Memory B cell (primary cell): ENCODE measurements around the gene GPR22.

Experiments
- ATAC-seq: fragments of 150-1000 bp; cut with Tn5 transposase; 2 replicates; pipeline ENCODE4 v1.10.0; 2021; ENCODE audit warnings: low read depth, mild to moderate bottlenecking, moderate library complexity
- DNase-seq, 2 donors: peaks; one replicate each; pipeline ENCODE4 v3.0.0; 2022; ENCODE audit warnings: low spot score in 2 of 2
- H3K27ac Mint-ChIP-seq: one replicate; pipeline ENCODE4 v1.8.0; 2022; ENCODE audit warnings: mild to moderate bottlenecking, moderate library complexity, mixed read lengths
- H3K27me3 Mint-ChIP-seq: one replicate; pipeline ENCODE4 v1.8.0; 2022; ENCODE audit warnings: mixed read lengths
- H3K36me3 Mint-ChIP-seq: one replicate; pipeline ENCODE4 v1.8.0; 2022; ENCODE audit warnings: mild to moderate bottlenecking, mixed read lengths
- H3K4me1 Mint-ChIP-seq: one replicate; pipeline ENCODE4 v1.8.0; 2022; ENCODE audit warnings: mixed read lengths
- H3K4me3 Mint-ChIP-seq: one replicate; pipeline ENCODE4 v1.8.0; 2022; ENCODE audit warnings: mild to moderate bottlenecking, moderate library complexity, mixed read lengths
- H3K9me3 Mint-ChIP-seq: one replicate; pipeline ENCODE4 v1.8.0; 2022; ENCODE audit warnings: mixed read lengths

GPR22 gene, protein sequence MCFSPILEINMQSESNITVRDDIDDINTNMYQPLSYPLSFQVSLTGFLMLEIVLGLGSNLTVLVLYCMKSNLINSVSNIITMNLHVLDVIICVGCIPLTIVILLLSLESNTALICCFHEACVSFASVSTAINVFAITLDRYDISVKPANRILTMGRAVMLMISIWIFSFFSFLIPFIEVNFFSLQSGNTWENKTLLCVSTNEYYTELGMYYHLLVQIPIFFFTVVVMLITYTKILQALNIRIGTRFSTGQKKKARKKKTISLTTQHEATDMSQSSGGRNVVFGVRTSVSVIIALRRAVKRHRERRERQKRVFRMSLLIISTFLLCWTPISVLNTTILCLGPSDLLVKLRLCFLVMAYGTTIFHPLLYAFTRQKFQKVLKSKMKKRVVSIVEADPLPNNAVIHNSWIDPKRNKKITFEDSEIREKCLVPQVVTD

DNA sequence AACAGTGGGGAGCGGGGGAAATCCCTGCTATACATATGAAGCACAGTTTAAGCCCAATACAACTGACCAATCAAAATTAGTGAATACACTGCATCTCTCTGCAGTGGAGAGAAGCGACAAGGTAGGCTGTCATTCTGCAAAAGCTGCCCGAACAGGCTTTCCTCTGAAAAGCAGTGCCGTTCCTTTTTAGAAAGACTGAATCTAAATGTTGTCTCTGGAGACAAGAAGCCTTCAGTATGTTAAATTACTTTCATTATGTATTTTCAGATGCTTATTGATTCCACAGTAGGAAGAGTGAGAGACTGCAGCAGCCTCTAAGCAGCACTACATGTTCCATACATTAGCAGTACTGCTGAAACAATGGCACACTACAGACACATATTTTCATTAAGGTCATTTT is at the start of gene GPR22:
TSS of gene GPR22 (plus strand) at position 129 of the 400 bp plus-strand sequence. CDS start 4,004 bp downstream, outside the sequence.
- ATAC-seq (no peak), DNase-seq (no peak)
- Mint-ChIP-seq H3K36me3 (no peaks in the 10 kb centered on the region), H3K4me1 (peaks cover 11% of the 10 kb centered on the region), H3K27me3 (no peaks in the 10 kb centered on the region), H3K27ac (no peak within 1 kb of the TSS), H3K4me3 (no peak within 1 kb of the TSS), H3K9me3 (no peaks in the 10 kb centered on the region)

DNA sequence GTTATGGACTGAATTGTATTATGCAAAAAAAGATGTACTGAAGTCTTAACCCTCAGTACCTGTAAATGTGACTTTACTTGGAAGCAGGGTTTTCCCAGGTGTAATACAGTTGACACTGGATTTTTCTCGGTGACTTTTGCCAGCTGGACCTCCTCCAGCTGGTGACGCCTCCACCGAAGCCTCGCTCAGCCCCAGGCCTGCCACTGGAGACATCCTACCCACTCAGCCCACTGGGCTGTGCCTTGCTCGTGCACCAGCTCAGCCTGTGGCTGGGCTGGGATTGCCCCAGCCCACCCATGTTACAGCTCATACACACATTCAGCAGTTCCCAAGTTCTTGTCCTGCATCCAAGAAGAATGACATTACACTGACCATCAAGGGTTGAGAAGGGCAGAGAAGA is 42.4 kb upstream of the GPR22 start:
- H3K27me3 Mint-ChIP-seq, result no peaks in the 10 kb centered on the region
- H3K27ac Mint-ChIP-seq, result no peak overlapping the region
- no peak overlapping the region for H3K4me3 Mint-ChIP-seq
- DNase-seq, result no peak
- peaks cover 5% of the 10 kb centered on the region for H3K4me1 Mint-ChIP-seq
- peaks cover 24% of the 10 kb centered on the region for H3K36me3 Mint-ChIP-seq
- ATAC-seq, result no peak
- H3K9me3 Mint-ChIP-seq, result peaks cover 2% of the 10 kb centered on the region

DNA sequence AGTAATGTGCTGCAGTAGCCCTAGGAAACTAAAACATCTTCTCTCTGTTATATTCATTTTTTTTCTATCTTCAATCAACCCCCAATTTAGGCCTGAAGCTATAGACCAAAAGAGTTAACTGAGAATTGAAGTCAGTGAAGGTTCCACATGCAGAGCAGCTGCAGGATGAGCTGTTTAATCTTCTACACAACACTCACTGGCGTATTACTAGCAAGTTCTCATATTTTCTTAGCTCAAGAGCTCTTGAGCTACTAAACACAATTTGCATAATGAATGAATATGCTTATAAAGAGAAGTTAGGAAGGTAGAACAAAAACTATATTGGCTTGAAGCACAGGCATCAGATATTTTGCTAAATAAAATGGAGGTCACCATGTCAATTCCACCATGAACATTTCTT is 41.2 kb upstream of the GPR22 start:
- no peak for ATAC-seq
- H3K27me3 Mint-ChIP-seq, result no peaks in the 10 kb centered on the region
- DNase-seq, result no peak
- H3K4me1 Mint-ChIP-seq, result peaks cover 5% of the 10 kb centered on the region
- H3K27ac Mint-ChIP-seq, result no peak overlapping the region
- peaks cover 4% of the 10 kb centered on the region for H3K9me3 Mint-ChIP-seq
- H3K36me3 Mint-ChIP-seq, result peaks cover 27% of the 10 kb centered on the region
- no peak overlapping the region for H3K4me3 Mint-ChIP-seq

DNA sequence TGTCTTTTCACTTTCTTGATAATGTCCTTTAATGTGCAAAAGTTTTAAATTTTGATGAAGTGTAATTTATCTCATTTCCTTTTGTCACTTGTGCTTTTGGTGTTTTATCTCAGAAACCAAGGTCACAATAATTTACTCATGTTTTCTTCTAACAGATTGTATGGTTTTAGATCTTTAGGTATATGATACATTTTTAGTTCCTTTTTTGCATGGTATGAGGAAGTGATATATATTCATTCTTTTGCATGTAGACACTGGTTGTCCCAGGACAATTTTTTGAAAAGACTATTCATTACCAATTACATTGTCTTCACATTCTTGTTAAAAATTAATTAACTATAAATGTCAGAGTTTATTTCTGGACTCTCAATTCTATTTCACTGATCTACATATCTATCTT is 39.8 kb upstream of the GPR22 start:
- DNase-seq (no peak), ATAC-seq (no peak)
- Mint-ChIP-seq H3K4me3 (no peak overlapping the region), H3K36me3 (peaks cover 29% of the 10 kb centered on the region), H3K27me3 (no peaks in the 10 kb centered on the region), H3K9me3 (peaks cover 5% of the 10 kb centered on the region), H3K4me1 (peaks cover 5% of the 10 kb centered on the region), H3K27ac (no peak overlapping the region)

DNA sequence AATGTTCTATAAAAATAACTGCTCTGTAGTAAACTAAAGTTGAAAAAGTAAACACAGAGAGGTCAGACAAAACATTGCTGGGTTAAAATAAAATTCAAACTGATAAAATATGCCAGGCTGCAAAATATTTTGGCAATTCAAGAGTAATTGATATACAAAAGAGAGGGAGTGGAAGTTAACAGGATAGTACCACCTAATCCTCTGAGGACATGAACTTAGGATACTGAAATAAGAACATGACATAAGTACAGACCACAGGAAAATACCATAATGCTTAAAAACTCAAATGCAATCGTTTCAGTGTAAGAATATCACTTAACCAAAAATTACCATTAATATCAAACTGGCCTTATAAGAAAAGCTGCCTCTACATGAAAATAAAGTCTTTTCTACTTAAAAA is 37.6 kb upstream of the GPR22 start:
- H3K4me3 Mint-ChIP-seq, result no peak overlapping the region
- ATAC-seq, result no peak
- H3K36me3 Mint-ChIP-seq, result peaks cover 33% of the 10 kb centered on the region
- no peak for DNase-seq
- no peak overlapping the region for H3K27ac Mint-ChIP-seq
- no peaks in the 10 kb centered on the region for H3K27me3 Mint-ChIP-seq
- peaks cover 9% of the 10 kb centered on the region for H3K4me1 Mint-ChIP-seq
- H3K9me3 Mint-ChIP-seq, result peaks cover 9% of the 10 kb centered on the region

DNA sequence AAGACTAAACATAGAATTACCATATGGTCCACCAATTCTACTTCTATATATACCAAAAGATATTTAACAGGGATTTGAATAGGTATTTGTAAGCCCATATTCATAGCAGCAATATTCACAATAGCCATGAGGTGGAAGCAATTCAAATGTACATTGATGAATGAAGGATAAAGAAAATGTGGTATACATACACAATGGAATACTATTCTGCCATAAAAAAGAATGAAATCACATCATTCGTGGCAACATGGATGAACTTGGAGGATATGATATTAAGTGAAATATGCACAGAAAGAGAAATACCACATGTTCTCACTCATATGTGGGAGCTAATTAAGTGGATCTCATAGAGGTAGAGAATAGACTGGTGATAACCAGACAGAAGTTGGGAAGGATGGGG is 34.1 kb upstream of the GPR22 start:
- ATAC-seq (no peak), DNase-seq (no peak)
- Mint-ChIP-seq H3K27me3 (no peaks in the 10 kb centered on the region), H3K4me3 (no peak overlapping the region), H3K4me1 (peaks cover 8% of the 10 kb centered on the region), H3K36me3 (peaks cover 21% of the 10 kb centered on the region), H3K9me3 (peaks cover 8% of the 10 kb centered on the region), H3K27ac (no peak overlapping the region)

DNA sequence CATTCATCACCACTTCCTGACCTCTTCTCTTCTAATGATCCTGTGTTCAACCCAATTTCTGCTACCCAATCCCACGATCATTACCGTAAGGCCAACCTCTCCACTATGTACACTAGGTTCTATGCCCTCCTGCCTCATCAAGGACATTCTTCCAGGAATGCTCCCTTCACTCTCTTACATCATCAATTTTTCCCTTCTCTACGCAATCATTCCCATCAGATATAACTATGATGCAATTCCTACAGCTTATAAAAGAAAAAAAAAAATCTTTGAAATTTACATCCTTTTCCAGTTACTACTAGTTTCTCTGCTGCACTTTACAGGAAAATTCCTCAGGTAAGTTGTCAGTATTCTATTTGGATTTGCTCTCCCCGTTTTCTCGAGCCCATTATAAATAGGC is 30.8 kb upstream of the GPR22 start:
- no peak for DNase-seq
- H3K4me1 Mint-ChIP-seq, result peaks cover 7% of the 10 kb centered on the region
- no peak overlapping the region for H3K4me3 Mint-ChIP-seq
- H3K9me3 Mint-ChIP-seq, result peaks cover 5% of the 10 kb centered on the region
- H3K27me3 Mint-ChIP-seq, result no peaks in the 10 kb centered on the region
- ATAC-seq, result no peak
- no peak overlapping the region for H3K27ac Mint-ChIP-seq
- peaks cover 23% of the 10 kb centered on the region for H3K36me3 Mint-ChIP-seq

DNA sequence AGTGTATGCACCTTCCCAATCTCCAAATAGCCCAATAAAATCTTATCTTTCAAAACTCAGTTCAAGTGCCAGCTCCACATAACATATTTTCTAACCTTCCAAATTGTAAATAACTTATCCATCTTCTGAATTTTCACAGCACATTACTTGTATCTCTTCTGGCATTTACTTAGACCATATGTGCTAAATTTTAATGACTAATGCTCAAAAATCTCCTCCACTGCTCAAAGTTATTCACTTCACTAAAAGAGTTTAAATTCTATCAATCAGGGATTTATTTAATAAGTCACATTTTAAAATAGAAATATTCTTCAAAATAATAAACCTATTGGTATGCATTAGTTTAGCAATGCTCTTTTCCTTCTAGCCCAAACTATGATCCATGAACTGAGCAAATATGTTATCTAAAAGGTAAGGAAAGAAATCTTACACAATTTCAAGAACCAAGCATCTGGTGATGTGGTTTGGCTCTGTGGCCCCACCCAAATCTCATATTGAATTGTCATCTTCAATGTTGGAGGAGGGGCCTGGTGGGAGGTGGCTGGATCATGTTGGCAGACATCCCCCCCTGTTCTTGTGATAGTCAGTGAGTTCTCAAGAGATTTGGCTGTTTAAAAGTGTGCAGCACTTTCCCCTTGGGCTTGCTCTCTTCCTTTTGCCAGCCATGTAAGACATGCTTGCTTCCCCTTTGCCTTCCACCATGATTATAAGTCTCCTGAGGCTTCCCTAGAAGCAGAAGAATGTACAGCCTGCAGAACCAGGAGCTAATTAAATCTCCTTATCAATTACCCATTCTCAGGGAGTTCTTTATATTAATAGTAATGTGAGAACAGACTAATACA is 28.1 kb upstream of the GPR22 start:
- no peak overlapping the region for H3K27ac Mint-ChIP-seq
- H3K27me3 Mint-ChIP-seq, result no peaks in the 10 kb centered on the region
- ATAC-seq (no peak), DNase-seq (no peak)
- H3K9me3 Mint-ChIP-seq, result no peaks in the 10 kb centered on the region
- H3K4me1 Mint-ChIP-seq, result peaks cover 4% of the 10 kb centered on the region
- peaks cover 12% of the 10 kb centered on the region for H3K36me3 Mint-ChIP-seq
- H3K4me3 Mint-ChIP-seq, result no peak overlapping the region

DNA sequence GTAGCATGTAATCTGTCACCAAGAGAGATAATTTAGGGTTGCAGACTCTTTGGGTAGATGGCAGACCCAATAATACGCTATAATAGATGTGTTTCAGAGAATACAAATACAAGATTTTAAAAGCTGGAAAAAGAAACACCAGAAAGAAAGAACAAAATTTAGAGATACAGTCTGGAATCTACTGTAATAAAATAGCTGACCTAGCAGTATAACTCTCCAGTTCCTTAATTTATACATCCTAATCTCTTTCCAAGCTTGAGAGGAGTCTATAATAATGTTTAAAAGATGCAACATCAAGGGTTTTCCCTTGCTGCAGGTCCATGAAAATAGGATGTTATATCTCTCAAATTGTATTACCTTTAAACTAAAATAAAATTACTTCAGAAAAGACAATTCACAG is 27.2 kb upstream of the GPR22 start:
- H3K27me3 Mint-ChIP-seq, result no peaks in the 10 kb centered on the region
- H3K9me3 Mint-ChIP-seq, result no peaks in the 10 kb centered on the region
- no peak for ATAC-seq

DNA sequence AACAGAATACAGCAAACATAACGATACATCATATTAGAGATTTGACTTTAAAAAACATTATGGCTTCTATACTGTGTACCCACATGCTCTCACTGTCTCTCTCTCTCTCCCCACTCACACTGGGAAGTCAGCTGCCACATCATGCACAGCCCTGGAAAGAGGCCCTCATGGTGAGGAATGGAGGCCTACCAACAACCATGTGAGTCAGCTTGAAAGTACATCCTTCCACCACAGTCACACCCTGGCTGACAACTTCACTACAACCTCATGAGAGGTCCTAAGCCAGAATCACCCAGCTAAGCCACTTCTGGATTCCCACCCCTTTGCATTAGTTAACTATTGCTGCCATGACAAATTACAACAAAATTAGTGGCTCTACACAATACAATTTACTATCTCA is 23.3 kb upstream of the GPR22 start:
- no peaks in the 10 kb centered on the region for H3K9me3 Mint-ChIP-seq
- no peak for DNase-seq
- H3K27me3 Mint-ChIP-seq, result no peaks in the 10 kb centered on the region
- no peak for ATAC-seq
- H3K4me1 Mint-ChIP-seq, result peaks cover 6% of the 10 kb centered on the region
- H3K36me3 Mint-ChIP-seq, result peaks cover 22% of the 10 kb centered on the region
- H3K27ac Mint-ChIP-seq, result no peak overlapping the region
- H3K4me3 Mint-ChIP-seq, result no peak overlapping the region

More for the DNA sequence above, 27.2 kb upstream of the GPR22 start:
- H3K4me3 Mint-ChIP-seq, result no peak overlapping the region
- peaks cover 4% of the 10 kb centered on the region for H3K4me1 Mint-ChIP-seq
- no peak for DNase-seq
- no peak overlapping the region for H3K27ac Mint-ChIP-seq
- H3K36me3 Mint-ChIP-seq, result peaks cover 13% of the 10 kb centered on the region

DNA sequence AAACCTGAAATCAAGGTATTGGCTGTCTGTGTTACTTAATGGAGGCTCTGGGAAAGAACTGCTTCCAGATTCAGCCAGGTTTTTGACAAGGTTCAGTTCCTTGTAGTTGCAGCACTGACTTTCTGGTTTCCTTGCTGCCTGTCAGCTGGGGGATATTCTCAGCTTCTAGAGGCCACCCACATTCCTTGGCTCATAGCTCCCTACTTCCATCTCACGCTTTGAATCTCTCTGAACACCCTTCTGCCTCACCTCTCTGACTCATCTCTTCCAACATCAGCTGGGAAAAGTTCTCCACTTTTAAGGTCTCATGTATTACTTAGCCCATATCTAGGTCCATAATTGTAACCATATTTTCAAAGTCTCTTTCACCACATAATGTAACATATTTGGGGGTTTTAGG is 22.9 kb upstream of the GPR22 start:
- ATAC-seq (no peak), DNase-seq (no peak)
- Mint-ChIP-seq H3K27me3 (no peaks in the 10 kb centered on the region), H3K36me3 (peaks cover 22% of the 10 kb centered on the region), H3K9me3 (no peaks in the 10 kb centered on the region), H3K4me1 (peaks cover 6% of the 10 kb centered on the region), H3K27ac (no peak overlapping the region), H3K4me3 (no peak overlapping the region)

DNA sequence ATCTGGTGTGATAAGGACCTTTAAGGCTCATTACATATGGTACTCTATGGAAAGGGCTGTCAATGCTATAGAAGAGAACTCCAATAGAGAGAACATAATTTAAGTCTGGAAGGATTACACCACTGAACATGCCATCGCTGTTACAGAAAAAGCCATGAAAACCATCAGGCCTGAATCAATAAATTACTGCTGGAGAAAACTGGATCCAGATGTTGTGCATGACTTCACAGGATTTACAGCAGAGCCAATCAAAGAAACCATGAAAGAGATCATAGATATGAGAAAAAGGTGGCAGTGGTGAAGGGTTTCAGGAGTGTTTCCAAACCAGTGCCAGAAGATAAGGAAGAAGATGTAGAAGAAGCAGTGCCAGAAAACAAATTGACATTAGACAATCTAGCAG is 18.9 kb upstream of the GPR22 start:
- Mint-ChIP-seq H3K27ac (no peak overlapping the region), H3K27me3 (no peaks in the 10 kb centered on the region), H3K9me3 (no peaks in the 10 kb centered on the region), H3K4me1 (peaks cover 10% of the 10 kb centered on the region), H3K4me3 (no peak overlapping the region), H3K36me3 (peaks cover 32% of the 10 kb centered on the region)
- no peak for ATAC-seq
- no peak for DNase-seq

DNA sequence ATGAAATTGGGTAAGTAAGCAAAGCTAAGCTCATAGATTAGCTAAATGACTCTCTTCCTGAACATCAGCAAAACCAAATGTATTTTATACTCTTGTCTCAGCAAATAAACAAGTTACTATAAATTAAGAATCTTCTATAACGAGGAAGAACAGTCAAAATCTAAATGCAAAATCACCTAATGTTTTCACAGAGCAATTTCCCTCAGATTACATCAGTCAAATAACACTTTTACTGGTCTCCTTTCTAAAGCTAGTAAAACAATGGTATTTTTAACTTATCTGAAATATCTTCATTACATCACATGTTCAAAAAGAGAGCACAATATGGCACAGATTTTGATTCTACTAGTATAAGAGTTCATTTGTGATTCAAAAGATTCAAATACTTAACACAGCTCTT is 16.5 kb upstream of the GPR22 start:
- DNase-seq (no peak), ATAC-seq (no peak)
- Mint-ChIP-seq H3K4me1 (peaks cover 8% of the 10 kb centered on the region), H3K27me3 (no peaks in the 10 kb centered on the region), H3K9me3 (peaks cover 2% of the 10 kb centered on the region), H3K27ac (no peak overlapping the region), H3K4me3 (no peak overlapping the region), H3K36me3 (peaks cover 40% of the 10 kb centered on the region)

DNA sequence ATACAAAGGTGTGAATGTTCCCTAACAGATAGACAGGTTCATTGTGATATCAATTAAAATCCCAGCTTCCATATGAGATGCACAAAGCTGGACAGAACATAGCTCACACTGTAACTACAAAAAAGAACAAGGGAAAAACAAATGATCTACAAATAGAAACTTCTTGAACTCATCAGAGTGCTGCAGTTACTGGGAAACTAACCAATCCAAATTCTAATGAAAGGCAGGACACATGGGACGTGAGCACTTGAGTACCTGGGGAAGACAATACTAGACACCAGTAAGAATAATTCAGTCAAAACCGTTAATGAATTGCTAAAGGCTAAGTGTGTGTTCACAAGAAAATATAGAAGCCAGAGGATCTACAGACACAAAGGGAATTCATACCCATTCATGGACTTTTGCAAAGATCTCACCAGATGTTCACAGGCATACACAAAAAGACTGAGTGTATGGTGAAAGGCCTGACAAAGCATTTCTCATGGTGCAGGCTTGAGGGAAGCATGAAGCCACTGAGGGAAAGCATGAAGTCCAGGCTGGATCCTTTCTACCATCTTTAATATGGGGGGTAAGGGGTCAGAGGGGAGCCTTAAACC is 7.8 kb upstream of the GPR22 start:
- Mint-ChIP-seq H3K27me3 (no peaks in the 10 kb centered on the region), H3K36me3 (peaks cover 17% of the 10 kb centered on the region), H3K9me3 (peaks cover 2% of the 10 kb centered on the region), H3K27ac (no peak overlapping the region), H3K4me3 (no peak overlapping the region), H3K4me1 (no peaks in the 10 kb centered on the region)
- no peak for ATAC-seq
- DNase-seq, result no peak
